ENCODE data around the gene CCM2L.

The CCM2L gene

DNA sequence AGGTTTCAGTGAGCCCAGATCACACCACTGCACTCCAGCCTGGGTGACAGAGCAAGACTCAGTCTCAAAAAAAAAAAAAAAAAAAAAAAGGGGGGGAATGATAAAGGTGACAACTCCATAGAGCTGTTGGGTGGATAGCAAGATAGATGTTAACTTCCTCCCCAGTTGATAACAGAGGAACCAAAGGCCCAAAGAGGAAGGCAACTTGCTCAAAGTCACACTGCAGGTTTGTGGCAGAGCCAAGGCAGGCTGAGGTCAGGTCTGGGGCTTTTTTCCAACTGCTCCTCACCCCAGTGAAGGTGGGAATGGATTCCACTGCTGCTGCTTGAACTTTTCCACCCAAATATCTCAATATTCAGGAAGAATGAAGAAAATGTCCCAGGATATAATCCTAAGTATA is 68.6 kb downstream of the CCM2L start:
- DNase-seq (ENCODE audit: low spot score) (no peak), ATAC-seq (ENCODE audit: low read depth) (no peak)
- no peaks in the 10 kb centered on the region for H3K36me3 ChIP-seq (ENCODE audit: low read depth)
- TF ChIP-seq, protein P1, sequence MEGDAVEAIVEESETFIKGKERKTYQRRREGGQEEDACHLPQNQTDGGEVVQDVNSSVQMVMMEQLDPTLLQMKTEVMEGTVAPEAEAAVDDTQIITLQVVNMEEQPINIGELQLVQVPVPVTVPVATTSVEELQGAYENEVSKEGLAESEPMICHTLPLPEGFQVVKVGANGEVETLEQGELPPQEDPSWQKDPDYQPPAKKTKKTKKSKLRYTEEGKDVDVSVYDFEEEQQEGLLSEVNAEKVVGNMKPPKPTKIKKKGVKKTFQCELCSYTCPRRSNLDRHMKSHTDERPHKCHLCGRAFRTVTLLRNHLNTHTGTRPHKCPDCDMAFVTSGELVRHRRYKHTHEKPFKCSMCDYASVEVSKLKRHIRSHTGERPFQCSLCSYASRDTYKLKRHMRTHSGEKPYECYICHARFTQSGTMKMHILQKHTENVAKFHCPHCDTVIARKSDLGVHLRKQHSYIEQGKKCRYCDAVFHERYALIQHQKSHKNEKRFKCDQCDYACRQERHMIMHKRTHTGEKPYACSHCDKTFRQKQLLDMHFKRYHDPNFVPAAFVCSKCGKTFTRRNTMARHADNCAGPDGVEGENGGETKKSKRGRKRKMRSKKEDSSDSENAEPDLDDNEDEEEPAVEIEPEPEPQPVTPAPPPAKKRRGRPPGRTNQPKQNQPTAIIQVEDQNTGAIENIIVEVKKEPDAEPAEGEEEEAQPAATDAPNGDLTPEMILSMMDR (IDR thresholded peaks at IDR 0.05; ENCODE audit: poor library complexity, severe bottlenecking): no peak
- no peak overlapping the region for H3K4me3 ChIP-seq (ENCODE audit: severe bottlenecking)
- no peaks in the 10 kb centered on the region for H3K9me3 ChIP-seq (ENCODE audit: severe bottlenecking)
- H3K4me1 ChIP-seq (ENCODE audit: insufficient read depth, poor library complexity, severe bottlenecking): peaks cover 6% of the 10 kb centered on the region
- peaks cover 24% of the 10 kb centered on the region for H3K27me3 ChIP-seq (ENCODE audit: insufficient read depth, poor library complexity, severe bottlenecking)
- no peak overlapping the region for H3K27ac ChIP-seq (ENCODE audit: poor library complexity, severe bottlenecking)

DNA sequence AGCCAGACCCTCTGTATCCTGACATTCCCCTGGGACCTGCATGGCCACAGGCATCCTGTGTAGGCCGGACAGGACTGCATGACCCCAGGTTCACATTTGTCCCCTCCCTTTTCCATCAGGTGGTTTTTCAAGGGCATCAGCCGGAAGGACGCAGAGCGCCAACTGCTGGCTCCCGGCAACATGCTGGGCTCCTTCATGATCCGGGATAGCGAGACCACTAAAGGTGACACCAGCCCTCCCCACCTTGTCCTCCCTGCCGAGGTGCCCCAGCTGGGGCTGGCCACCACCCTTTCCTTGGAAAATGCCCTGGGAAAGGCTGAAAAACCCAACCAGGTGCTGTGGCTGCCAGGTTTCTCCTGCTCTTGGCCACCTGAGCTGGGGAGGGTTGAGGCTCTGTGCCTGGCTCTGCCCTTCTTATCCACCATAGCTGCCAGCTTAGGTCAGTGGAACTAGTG is 69.4 kb downstream of the CCM2L start:
- TF ChIP-seq, protein P1 (IDR thresholded peaks at IDR 0.05; ENCODE audit: poor library complexity, severe bottlenecking): no peak
- Histone ChIP-seq H3K4me3 (ENCODE audit: severe bottlenecking) (no peak overlapping the region), H3K27ac (ENCODE audit: poor library complexity, severe bottlenecking) (no peak overlapping the region), H3K4me1 (ENCODE audit: insufficient read depth, poor library complexity, severe bottlenecking) (peaks cover 6% of the 10 kb centered on the region), H3K36me3 (ENCODE audit: low read depth) (no peaks in the 10 kb centered on the region), H3K9me3 (ENCODE audit: severe bottlenecking) (no peaks in the 10 kb centered on the region), H3K27me3 (ENCODE audit: insufficient read depth, poor library complexity, severe bottlenecking) (peaks cover 31% of the 10 kb centered on the region)
- DNase-seq (ENCODE audit: low spot score) (no peak), ATAC-seq (ENCODE audit: low read depth) (no peak)

- Histone ChIP-seq H3K4me3 (ENCODE audit: severe bottlenecking) (no peak overlapping the region), H3K36me3 (ENCODE audit: low read depth) (no peaks in the 10 kb centered on the region), H3K27ac (ENCODE audit: poor library complexity, severe bottlenecking) (no peak overlapping the region), H3K4me1 (ENCODE audit: insufficient read depth, poor library complexity, severe bottlenecking) (peaks cover 6% of the 10 kb centered on the region), H3K9me3 (ENCODE audit: severe bottlenecking) (no peaks in the 10 kb centered on the region), H3K27me3 (ENCODE audit: insufficient read depth, poor library complexity, severe bottlenecking) (peaks cover 27% of the 10 kb centered on the region)
- TF ChIP-seq, protein P1 (IDR thresholded peaks at IDR 0.05; ENCODE audit: poor library complexity, severe bottlenecking): no peak
- ATAC-seq (ENCODE audit: low read depth) (no peak), DNase-seq (ENCODE audit: low spot score) (no peak)
Measured at GRCh38 chr20:32080783-32081182, 70.5 kb downstream of the CCM2L start.
